H7 (cell line): Measurements from ENCODE around the gene ADGRV1. TPM values are rescaled to one million over a fixed set of nuclear protein-coding genes. Genes with fewer than 3 reads are reported as not detected.

Experiments
- DNase-seq: peaks from one replicate; pipeline ENCODE4 v3.0.0; 2012
- H3K27me3 ChIP-seq: 2 replicates; pipeline ENCODE4 v1.6.0; 2011; ENCODE audit warnings: mild to moderate bottlenecking, low read length; ENCODE audit not compliant: control insufficient read depth, insufficient read depth
- H3K36me3 ChIP-seq: replicated peaks from 2 replicates; pipeline ENCODE4 v1.5.1; 2011; ENCODE audit warnings: low read length; ENCODE audit not compliant: control insufficient read depth, insufficient read depth
- H3K4me3 ChIP-seq: 2 replicates; pipeline ENCODE4 v1.5.1; 2011; ENCODE audit warnings: low read depth, mild to moderate bottlenecking, control low read depth, low read length, moderate library complexity; ENCODE audit not compliant: insufficient read depth
- total RNA-seq: library from RNA; depleted of rRNA; stranded (reverse); fragments of >200 nt; shearing (Covaris generic); gene quantifications from 2 replicates; pipeline ENCODE4 v1.2.3, GENCODE V29; 2014

The ADGRV1 gene
- total RNA-seq, 1 experiment from 2014 or later, result 28.8 TPM

GRCh38 chr5:91150234-91150633 lies 591.6 kb downstream of the ADGRV1 start:
- Histone ChIP-seq H3K4me3 (no peak overlapping the region), H3K27me3 (no peaks in the 10 kb centered on the region), H3K36me3 (no peaks in the 10 kb centered on the region; the same call in 1 of the 2 replicates)
- DNase-seq, result no peak

- DNase-seq, result no peak
- Histone ChIP-seq H3K27me3 (no peaks in the 10 kb centered on the region), H3K4me3 (no peak overlapping the region), H3K36me3 (no peaks in the 10 kb centered on the region; the same call in 1 of the 2 replicates)
Observed at GRCh38 chr5:91150636-91151035, 592.0 kb downstream of the ADGRV1 start.

GRCh38 chr5:91151947-91152346 lies 593.4 kb downstream of the ADGRV1 start:
- no peak overlapping the region for H3K4me3 ChIP-seq
- no peaks in the 10 kb centered on the region for H3K27me3 ChIP-seq
- peak; percentile 26 for DNase-seq
- H3K36me3 ChIP-seq, result no peaks in the 10 kb centered on the region; the same call in 1 of the 2 replicates

- Histone ChIP-seq H3K27me3 (no peaks in the 10 kb centered on the region), H3K4me3 (no peak overlapping the region), H3K36me3 (no peaks in the 10 kb centered on the region)
- no peak for DNase-seq
Observed at GRCh38 chr5:91154338-91154737, 595.7 kb downstream of the ADGRV1 start.

GRCh38 chr5:91155274-91155673 lies 596.7 kb downstream of the ADGRV1 start:
- H3K4me3 ChIP-seq, result no peak overlapping the region
- peak; percentile 16 for DNase-seq
- H3K36me3 ChIP-seq, result no peaks in the 10 kb centered on the region
- no peaks in the 10 kb centered on the region for H3K27me3 ChIP-seq

GRCh38 chr5:91156242-91156641 lies 597.6 kb downstream of the ADGRV1 start:
- DNase-seq, result no peak
- Histone ChIP-seq H3K27me3 (no peaks in the 10 kb centered on the region), H3K4me3 (no peak overlapping the region), H3K36me3 (no peaks in the 10 kb centered on the region)

GRCh38 chr5:91158011-91158410 lies 599.4 kb downstream of the ADGRV1 start:
- Histone ChIP-seq H3K36me3 (no peaks in the 10 kb centered on the region), H3K27me3 (no peaks in the 10 kb centered on the region)
- DNase-seq, result no peak

GRCh38 chr5:91159647-91160046 lies 601.0 kb downstream of the ADGRV1 start:
- H3K4me3 ChIP-seq, result no peak overlapping the region
- H3K27me3 ChIP-seq, result no peaks in the 10 kb centered on the region
- no peaks in the 10 kb centered on the region for H3K36me3 ChIP-seq
- no peak for DNase-seq

More at GRCh38 chr5:91158011-91158410, 599.4 kb downstream of the ADGRV1 start:
- H3K4me3 ChIP-seq, result no peak overlapping the region

- no peak for DNase-seq
- H3K4me3 ChIP-seq, result no peak overlapping the region
- no peaks in the 10 kb centered on the region for H3K36me3 ChIP-seq
- H3K27me3 ChIP-seq, result no peaks in the 10 kb centered on the region
Observed at GRCh38 chr5:91160714-91161285, 602.2 kb downstream of the ADGRV1 start.

- no peak for DNase-seq
- Histone ChIP-seq H3K4me3 (no peak overlapping the region), H3K27me3 (no peaks in the 10 kb centered on the region), H3K36me3 (no peaks in the 10 kb centered on the region)
Observed at GRCh38 chr5:91162534-91163381, 604.2 kb downstream of the ADGRV1 start.

GRCh38 chr5:91164424-91164823 lies 605.8 kb downstream of the ADGRV1 start:
- no peak overlapping the region for H3K4me3 ChIP-seq
- no peaks in the 10 kb centered on the region for H3K36me3 ChIP-seq
- DNase-seq, result no peak
- H3K27me3 ChIP-seq, result no peaks in the 10 kb centered on the region

GRCh38 chr5:91166059-91166807 lies 607.6 kb downstream of the ADGRV1 start:
- no peak for DNase-seq
- no peaks in the 10 kb centered on the region for H3K27me3 ChIP-seq
- no peak overlapping the region for H3K4me3 ChIP-seq
- no peaks in the 10 kb centered on the region for H3K36me3 ChIP-seq

GRCh38 chr5:91168859-91169258 lies 610.3 kb downstream of the ADGRV1 start:
- DNase-seq, result no peak
- H3K27me3 ChIP-seq, result no peaks in the 10 kb centered on the region
- no peak overlapping the region for H3K4me3 ChIP-seq
- H3K36me3 ChIP-seq, result no peaks in the 10 kb centered on the region

GRCh38 chr5:91170266-91170665 lies 611.7 kb downstream of the ADGRV1 start:
- no peak for DNase-seq
- H3K27me3 ChIP-seq, result no peaks in the 10 kb centered on the region
- no peak overlapping the region for H3K4me3 ChIP-seq
- H3K36me3 ChIP-seq, result no peaks in the 10 kb centered on the region

GRCh38 chr5:91171322-91171721 lies 612.7 kb downstream of the ADGRV1 start:
- no peaks in the 10 kb centered on the region for H3K27me3 ChIP-seq
- no peaks in the 10 kb centered on the region for H3K36me3 ChIP-seq
- no peak overlapping the region for H3K4me3 ChIP-seq
- DNase-seq, result no peak
